Measurements from ENCODE around the gene SERINC5.

DNA sequence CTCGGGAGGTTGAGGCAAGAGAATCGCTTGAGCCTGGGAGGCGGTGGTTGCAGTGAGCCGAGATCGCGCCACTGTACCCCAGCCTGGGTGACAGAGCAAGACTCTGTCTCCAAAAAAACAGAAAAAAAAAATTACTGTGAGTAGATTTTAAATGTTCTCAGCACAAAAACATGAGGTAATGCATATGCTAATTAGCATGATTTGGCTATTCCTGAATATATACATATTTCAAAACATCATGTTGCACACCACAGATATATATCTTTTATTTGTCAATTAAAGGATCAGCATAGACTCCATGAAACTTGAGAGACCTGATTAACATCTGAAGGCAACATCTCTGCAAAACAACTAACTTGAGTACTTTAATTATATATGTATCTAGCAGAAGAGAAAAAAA is 117.4 kb downstream of the SERINC5 start:
- TF ChIP-seq CTCF (IDR thresholded peaks at IDR 0.05) (no peak), POLR2A (IDR thresholded peaks at IDR 0.05) (no peak)

All from adrenal gland (tissue), 5 donors.